PFSK-1 (cell line): ENCODE measurements around the gene NTM.

Source experiments
- POLR2AphosphoS5 ChIP-seq: IDR thresholded peaks from 2 replicates; pipeline ENCODE4 v1.6.1; 2012; ENCODE audit warnings: low read depth, mild to moderate bottlenecking, control low read depth, low read length, moderate library complexity
- SIN3A ChIP-seq: IDR thresholded peaks from 2 replicates; pipeline ENCODE4 v1.6.1; 2012; ENCODE audit warnings: mild to moderate bottlenecking, low read length, moderate library complexity, borderline replicate concordance; ENCODE audit not compliant: insufficient read depth
- TF ChIP-seq, protein P1 (sequence below), 2 experiments: IDR thresholded peaks; 2 replicates each; pipeline versions ENCODE4 v1.6.1 to v1.8.0; 2011 to 2012; ENCODE audit warnings: low read depth in 2 of 2, low read length in 2 of 2, control low read depth in 1 of 2, inconsistent platforms in 1 of 2, mild to moderate bottlenecking in 1 of 2, moderate library complexity in 1 of 2; ENCODE audit not compliant: insufficient read depth in 1 of 2

DNA sequence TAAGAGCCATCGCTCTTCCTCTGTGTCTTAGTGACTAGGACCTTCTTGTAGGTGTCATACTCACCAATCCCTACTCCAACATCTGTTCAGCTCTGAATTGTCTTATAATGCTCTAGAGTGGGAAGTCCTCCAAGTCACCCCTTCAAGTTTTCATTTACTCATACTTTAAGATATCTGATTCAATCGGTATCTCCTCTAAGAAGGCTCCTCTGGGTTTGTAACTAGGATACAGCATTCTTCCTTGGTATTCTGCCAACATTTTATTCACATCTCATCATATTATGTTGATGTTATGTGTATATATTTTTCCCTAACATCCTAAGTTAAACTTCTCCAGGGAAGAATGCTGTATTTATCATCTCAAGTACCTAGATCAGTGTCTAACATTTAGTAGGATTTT is 662.1 kb downstream of the NTM start:
- TF ChIP-seq SIN3A (no peak), POLR2AphosphoS5 (no peak)
- TF ChIP-seq, protein P1, sequence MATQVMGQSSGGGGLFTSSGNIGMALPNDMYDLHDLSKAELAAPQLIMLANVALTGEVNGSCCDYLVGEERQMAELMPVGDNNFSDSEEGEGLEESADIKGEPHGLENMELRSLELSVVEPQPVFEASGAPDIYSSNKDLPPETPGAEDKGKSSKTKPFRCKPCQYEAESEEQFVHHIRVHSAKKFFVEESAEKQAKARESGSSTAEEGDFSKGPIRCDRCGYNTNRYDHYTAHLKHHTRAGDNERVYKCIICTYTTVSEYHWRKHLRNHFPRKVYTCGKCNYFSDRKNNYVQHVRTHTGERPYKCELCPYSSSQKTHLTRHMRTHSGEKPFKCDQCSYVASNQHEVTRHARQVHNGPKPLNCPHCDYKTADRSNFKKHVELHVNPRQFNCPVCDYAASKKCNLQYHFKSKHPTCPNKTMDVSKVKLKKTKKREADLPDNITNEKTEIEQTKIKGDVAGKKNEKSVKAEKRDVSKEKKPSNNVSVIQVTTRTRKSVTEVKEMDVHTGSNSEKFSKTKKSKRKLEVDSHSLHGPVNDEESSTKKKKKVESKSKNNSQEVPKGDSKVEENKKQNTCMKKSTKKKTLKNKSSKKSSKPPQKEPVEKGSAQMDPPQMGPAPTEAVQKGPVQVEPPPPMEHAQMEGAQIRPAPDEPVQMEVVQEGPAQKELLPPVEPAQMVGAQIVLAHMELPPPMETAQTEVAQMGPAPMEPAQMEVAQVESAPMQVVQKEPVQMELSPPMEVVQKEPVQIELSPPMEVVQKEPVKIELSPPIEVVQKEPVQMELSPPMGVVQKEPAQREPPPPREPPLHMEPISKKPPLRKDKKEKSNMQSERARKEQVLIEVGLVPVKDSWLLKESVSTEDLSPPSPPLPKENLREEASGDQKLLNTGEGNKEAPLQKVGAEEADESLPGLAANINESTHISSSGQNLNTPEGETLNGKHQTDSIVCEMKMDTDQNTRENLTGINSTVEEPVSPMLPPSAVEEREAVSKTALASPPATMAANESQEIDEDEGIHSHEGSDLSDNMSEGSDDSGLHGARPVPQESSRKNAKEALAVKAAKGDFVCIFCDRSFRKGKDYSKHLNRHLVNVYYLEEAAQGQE (IDR thresholded peaks at IDR 0.05; ENCODE audit: insufficient read depth in 1 of 2, low read depth in 2 of 2, low read length in 2 of 2) = no peak
